Endothelial cell (in vitro differentiated cells): ENCODE data around the gene ADAMTS15. TPM values are rescaled to one million over a fixed set of nuclear protein-coding genes. Genes with fewer than 3 reads are reported as not detected.

Experiments
- DNase-seq: peaks from one replicate; pipeline ENCODE4 v3.0.0; 2021; ENCODE audit warnings: low spot score
- H3K27ac Mint-ChIP-seq: one replicate; pipeline ENCODE4 v1.8.0; 2021; ENCODE audit warnings: mixed read lengths, inconsistent platforms; ENCODE audit not compliant: unreplicated experiment
- H3K27me3 Mint-ChIP-seq: one replicate; pipeline ENCODE4 v1.8.0; 2021; ENCODE audit warnings: mild to moderate bottlenecking, moderate library complexity, mixed read lengths, inconsistent platforms; ENCODE audit not compliant: unreplicated experiment
- H3K36me3 Mint-ChIP-seq: one replicate; pipeline ENCODE4 v1.8.0; 2021; ENCODE audit warnings: mild to moderate bottlenecking, low read depth, mixed read lengths, inconsistent platforms; ENCODE audit not compliant: unreplicated experiment
- H3K4me1 Mint-ChIP-seq: one replicate; pipeline ENCODE4 v1.8.0; 2021; ENCODE audit warnings: mild to moderate bottlenecking, mixed read lengths, inconsistent platforms; ENCODE audit not compliant: unreplicated experiment
- H3K4me3 Mint-ChIP-seq: one replicate; pipeline ENCODE4 v1.8.0; 2021; ENCODE audit warnings: mild to moderate bottlenecking, mixed read lengths, inconsistent platforms; ENCODE audit not compliant: unreplicated experiment
- H3K9me3 Mint-ChIP-seq: one replicate; pipeline ENCODE4 v1.8.0; 2021; ENCODE audit warnings: mixed read lengths, inconsistent platforms; ENCODE audit not compliant: unreplicated experiment
- total RNA-seq: library from RNA; stranded (reverse); fragmentation: NEBNext Ultra II Directional; extraction: Animal tissue kit (Norgen Biotek cat#: 25700); gene quantifications from one replicate; pipeline ENCODE4 v1.2.1, GENCODE V29; 2021; ENCODE audit not compliant: unreplicated experiment
- TF ChIP-seq, protein P1 (sequence below): fragments of 200-600 bp; sonication (generic); IDR thresholded peaks from one replicate; pipeline ENCODE4 v1.5.0; 2021; ENCODE audit warnings: antibody characterized with exemption; ENCODE audit not compliant: unreplicated experiment

The ADAMTS15 gene
- total RNA-seq, 1 donor from 2014 or later, result 4.9 TPM

GRCh38 chr11:130524132-130524790 is 75.8 kb downstream of the ADAMTS15 start:
- H3K27me3 Mint-ChIP-seq, result peaks cover 6% of the 10 kb centered on the region
- peaks cover 47% of the 10 kb centered on the region for H3K4me1 Mint-ChIP-seq
- H3K27ac Mint-ChIP-seq, result no peak overlapping the region
- DNase-seq, result no peak
- H3K9me3 Mint-ChIP-seq, result no peaks in the 10 kb centered on the region
- H3K4me3 Mint-ChIP-seq, result no peak overlapping the region
- TF ChIP-seq, protein P1, sequence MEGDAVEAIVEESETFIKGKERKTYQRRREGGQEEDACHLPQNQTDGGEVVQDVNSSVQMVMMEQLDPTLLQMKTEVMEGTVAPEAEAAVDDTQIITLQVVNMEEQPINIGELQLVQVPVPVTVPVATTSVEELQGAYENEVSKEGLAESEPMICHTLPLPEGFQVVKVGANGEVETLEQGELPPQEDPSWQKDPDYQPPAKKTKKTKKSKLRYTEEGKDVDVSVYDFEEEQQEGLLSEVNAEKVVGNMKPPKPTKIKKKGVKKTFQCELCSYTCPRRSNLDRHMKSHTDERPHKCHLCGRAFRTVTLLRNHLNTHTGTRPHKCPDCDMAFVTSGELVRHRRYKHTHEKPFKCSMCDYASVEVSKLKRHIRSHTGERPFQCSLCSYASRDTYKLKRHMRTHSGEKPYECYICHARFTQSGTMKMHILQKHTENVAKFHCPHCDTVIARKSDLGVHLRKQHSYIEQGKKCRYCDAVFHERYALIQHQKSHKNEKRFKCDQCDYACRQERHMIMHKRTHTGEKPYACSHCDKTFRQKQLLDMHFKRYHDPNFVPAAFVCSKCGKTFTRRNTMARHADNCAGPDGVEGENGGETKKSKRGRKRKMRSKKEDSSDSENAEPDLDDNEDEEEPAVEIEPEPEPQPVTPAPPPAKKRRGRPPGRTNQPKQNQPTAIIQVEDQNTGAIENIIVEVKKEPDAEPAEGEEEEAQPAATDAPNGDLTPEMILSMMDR, result no peak
- no peaks in the 10 kb centered on the region for H3K36me3 Mint-ChIP-seq

GRCh38 chr11:130525307-130525706 is 76.9 kb downstream of the ADAMTS15 start:
- Mint-ChIP-seq H3K27ac (no peak overlapping the region), H3K9me3 (no peaks in the 10 kb centered on the region)

More at GRCh38 chr11:130525307-130525706, 76.9 kb downstream of the ADAMTS15 start:
- H3K4me3 Mint-ChIP-seq, result no peak overlapping the region
- TF ChIP-seq, protein P1, result no peak
- H3K36me3 Mint-ChIP-seq, result no peaks in the 10 kb centered on the region
- peaks cover 47% of the 10 kb centered on the region for H3K4me1 Mint-ChIP-seq
- DNase-seq, result no peak
- peaks cover 6% of the 10 kb centered on the region for H3K27me3 Mint-ChIP-seq

Other genes with a start within 250 kb of the ADAMTS15 start
- 32.6 TPM for gene ZBTB44, start 133.7 kb upstream of the ADAMTS15 start, total RNA-seq
- gene ADAMTS8, start 20.0 kb upstream of the ADAMTS15 start, total RNA-seq, result 0.31 TPM